ENCODE measurements around the gene NR5A2. TPM values are rescaled to one million over a fixed set of nuclear protein-coding genes. Genes with fewer than 3 reads are reported as not detected.

Gene NR5A2
- polyA plus RNA-seq, 3 donors: 0.03 to 0.31 TPM; not detected in 1

DNA sequence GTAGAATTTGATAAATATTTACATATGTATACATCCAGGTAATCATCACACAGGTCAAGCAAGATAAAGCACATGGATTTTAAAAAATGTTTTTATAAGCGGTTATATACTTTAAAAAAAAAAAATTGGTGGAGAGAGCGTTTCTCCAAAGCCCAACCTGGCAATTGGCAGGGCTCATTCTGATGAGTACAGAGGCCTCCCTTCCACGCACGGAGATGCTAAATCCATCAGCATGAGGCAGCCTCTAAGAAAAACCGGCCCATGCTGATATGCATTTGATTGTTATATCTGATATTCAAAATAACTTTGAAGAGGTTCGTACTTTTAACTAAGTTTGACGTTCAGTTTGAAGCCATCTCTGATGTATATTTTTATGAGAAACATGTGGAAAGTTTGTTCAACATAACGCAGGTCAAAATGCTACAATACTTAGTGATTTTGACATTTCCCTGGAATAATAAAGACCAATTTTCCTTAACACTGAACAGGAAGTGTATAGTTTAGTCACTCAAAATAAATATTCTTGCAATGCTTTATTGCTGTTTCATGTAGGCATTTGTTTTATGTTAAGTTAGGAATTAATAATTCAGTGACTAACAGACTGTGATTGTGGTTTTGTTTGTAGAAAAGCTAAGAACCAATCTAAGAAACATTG is 151.7 kb downstream of the NR5A2 start:
- no peaks in the 10 kb centered on the region for H3K27me3 ChIP-seq (ENCODE audit: control insufficient read depth in 2 of 2, insufficient read depth in 2 of 2, low read length in 2 of 2)
- no peak overlapping the region for H2AFZ ChIP-seq (ENCODE audit: insufficient read depth, low read depth, low read length, poor library complexity, severe bottlenecking)
- H3K36me3 Mint-ChIP-seq: peaks cover 0 to 2% of the 10 kb centered on the region in 2 donors
- H3K27ac ChIP-seq (ENCODE audit: low read depth in 1 of 2, low read length in 2 of 2): no peak overlapping the region
- peaks cover 0 to 2% (median 0%) of the 10 kb centered on the region in 3 donors for H3K27me3 Mint-ChIP-seq (ENCODE audit: low read depth in 3 of 3)
- H3K4me1 ChIP-seq (ENCODE audit: control insufficient read depth in 1 of 2, insufficient read depth in 2 of 2, low read length in 2 of 2): peaks cover 13 to 14% of the 10 kb centered on the region in 2 donors
- TF ChIP-seq, protein P1, sequence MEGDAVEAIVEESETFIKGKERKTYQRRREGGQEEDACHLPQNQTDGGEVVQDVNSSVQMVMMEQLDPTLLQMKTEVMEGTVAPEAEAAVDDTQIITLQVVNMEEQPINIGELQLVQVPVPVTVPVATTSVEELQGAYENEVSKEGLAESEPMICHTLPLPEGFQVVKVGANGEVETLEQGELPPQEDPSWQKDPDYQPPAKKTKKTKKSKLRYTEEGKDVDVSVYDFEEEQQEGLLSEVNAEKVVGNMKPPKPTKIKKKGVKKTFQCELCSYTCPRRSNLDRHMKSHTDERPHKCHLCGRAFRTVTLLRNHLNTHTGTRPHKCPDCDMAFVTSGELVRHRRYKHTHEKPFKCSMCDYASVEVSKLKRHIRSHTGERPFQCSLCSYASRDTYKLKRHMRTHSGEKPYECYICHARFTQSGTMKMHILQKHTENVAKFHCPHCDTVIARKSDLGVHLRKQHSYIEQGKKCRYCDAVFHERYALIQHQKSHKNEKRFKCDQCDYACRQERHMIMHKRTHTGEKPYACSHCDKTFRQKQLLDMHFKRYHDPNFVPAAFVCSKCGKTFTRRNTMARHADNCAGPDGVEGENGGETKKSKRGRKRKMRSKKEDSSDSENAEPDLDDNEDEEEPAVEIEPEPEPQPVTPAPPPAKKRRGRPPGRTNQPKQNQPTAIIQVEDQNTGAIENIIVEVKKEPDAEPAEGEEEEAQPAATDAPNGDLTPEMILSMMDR (IDR thresholded peaks at IDR 0.05): no peak
- H3K4me3 ChIP-seq (replicated peaks in 1 of 3; ENCODE audit: low read depth in 2 of 3, low read length in 3 of 3): no peak overlapping the region
- 83% methylated on average over 1 of the region's 8 CpGs for WGBS (ENCODE audit: insufficient coverage)
- no peaks in the 10 kb centered on the region for H3K9me3 ChIP-seq (replicated peaks in 1 of 2; ENCODE audit: control insufficient read depth in 1 of 2, insufficient read depth in 1 of 2, low read length in 2 of 2)
- H3K4me1 Mint-ChIP-seq: peaks cover 19% of the 10 kb centered on the region
- no peaks in the 10 kb centered on the region for H3K36me3 ChIP-seq (replicated peaks in 1 of 2; ENCODE audit: control insufficient read depth in 1 of 2, insufficient read depth in 2 of 2, low read length in 2 of 2)
- H3K4me2 ChIP-seq (replicated peaks; ENCODE audit: extremely low read depth, low read length, poor library complexity, severe bottlenecking): no peak overlapping the region
- DNase-seq: no peak
- no peaks in the 10 kb centered on the region for H4K20me1 ChIP-seq (ENCODE audit: insufficient read depth, low read length)
- no peak overlapping the region for H3K9ac ChIP-seq (ENCODE audit: insufficient read depth, low read length, poor library complexity, severe bottlenecking)
- H3K9me3 Mint-ChIP-seq: peaks cover 0 to 2% (median 0%) of the 10 kb centered on the region in 7 donors
- no peaks in the 10 kb centered on the region for H3K79me2 ChIP-seq (ENCODE audit: insufficient read depth, low read length)
- H3K4me3 Mint-ChIP-seq: no peak overlapping the region
- intact Hi-C loops (cut with micrococcal nuclease): no loop called here
- H3K27ac Mint-ChIP-seq: no peak overlapping the region

DNA sequence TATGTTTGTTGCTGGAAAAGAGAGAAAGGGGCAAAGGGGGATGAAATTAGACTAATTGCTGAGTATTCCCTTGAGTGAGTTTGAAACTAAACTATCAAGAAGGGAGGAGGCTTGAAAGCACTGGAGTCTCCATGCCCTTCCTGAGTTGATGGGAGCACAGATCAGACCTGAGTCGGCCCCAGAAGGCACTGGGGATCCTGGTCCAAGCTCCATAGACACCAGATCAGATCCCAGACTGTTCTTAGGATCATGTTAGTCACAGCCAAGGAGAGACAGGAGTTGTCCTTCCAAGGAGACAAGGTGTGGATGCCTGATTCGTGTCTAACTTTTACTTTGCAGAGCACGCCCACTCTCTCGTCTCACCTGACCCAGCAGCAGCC is 152.3 kb downstream of the NR5A2 start:
- Histone ChIP-seq H3K4me1 (ENCODE audit: control insufficient read depth in 1 of 2, insufficient read depth in 2 of 2, low read length in 2 of 2) (peaks cover 18 to 19% of the 10 kb centered on the region in 2 donors), H3K9ac (ENCODE audit: insufficient read depth, low read length, poor library complexity, severe bottlenecking) (no peak overlapping the region), H3K9me3 (replicated peaks in 1 of 2; ENCODE audit: control insufficient read depth in 1 of 2, insufficient read depth in 1 of 2, low read length in 2 of 2) (no peaks in the 10 kb centered on the region), H3K4me2 (replicated peaks; ENCODE audit: extremely low read depth, low read length, poor library complexity, severe bottlenecking) (no peak overlapping the region), H3K36me3 (replicated peaks in 1 of 2; ENCODE audit: control insufficient read depth in 1 of 2, insufficient read depth in 2 of 2, low read length in 2 of 2) (no peaks in the 10 kb centered on the region), H3K27me3 (ENCODE audit: control insufficient read depth in 2 of 2, insufficient read depth in 2 of 2, low read length in 2 of 2) (no peaks in the 10 kb centered on the region), H2AFZ (ENCODE audit: insufficient read depth, low read depth, low read length, poor library complexity, severe bottlenecking) (no peak overlapping the region), H3K27ac (ENCODE audit: low read depth in 1 of 2, low read length in 2 of 2) (no peak overlapping the region), H3K79me2 (ENCODE audit: insufficient read depth, low read length) (no peaks in the 10 kb centered on the region), H4K20me1 (ENCODE audit: insufficient read depth, low read length) (no peaks in the 10 kb centered on the region), H3K4me3 (replicated peaks in 1 of 3; ENCODE audit: low read depth in 2 of 3, low read length in 3 of 3) (no peak overlapping the region)
- Mint-ChIP-seq H3K36me3 (peaks cover 0 to 2% of the 10 kb centered on the region in 2 donors), H3K27ac (no peak overlapping the region), H3K27me3 (ENCODE audit: low read depth in 3 of 3) (peaks cover 0 to 2% (median 0%) of the 10 kb centered on the region in 3 donors), H3K4me3 (no peak overlapping the region), H3K9me3 (peaks cover 0 to 2% (median 0%) of the 10 kb centered on the region in 7 donors), H3K4me1 (peaks cover 24% of the 10 kb centered on the region)
- no peak for DNase-seq
- TF ChIP-seq, protein P1 (IDR thresholded peaks at IDR 0.05): no peak
- intact Hi-C loops (cut with micrococcal nuclease): no loop called here
- 95% methylated on average over 4 of the region's 4 CpGs for WGBS (ENCODE audit: insufficient coverage)
